Fibroblast of lung (primary cell): ENCODE results near the gene COL26A1.

Source experiments
- EZH2 ChIP-seq: IDR thresholded peaks from 2 replicates; pipeline ENCODE4 v1.5.1; 2012; ENCODE audit warnings: low read length, control low read depth, mild to moderate bottlenecking; ENCODE audit errors: missing control alignments
- TF ChIP-seq, protein P1 (sequence below), 2 donors: IDR thresholded peaks in 1 of 2; conservative IDR thresholded peaks in 1 of 2; 1 replicate in 1 of 2; 2 replicates in 1 of 2; pipeline ENCODE4 v1.5.1; 2011 to 2012; ENCODE audit warnings: low read length in 2 of 2, control low read depth in 1 of 2, inconsistent platforms in 1 of 2, low read depth in 1 of 2, mild to moderate bottlenecking in 1 of 2

- TF ChIP-seq, protein P1, sequence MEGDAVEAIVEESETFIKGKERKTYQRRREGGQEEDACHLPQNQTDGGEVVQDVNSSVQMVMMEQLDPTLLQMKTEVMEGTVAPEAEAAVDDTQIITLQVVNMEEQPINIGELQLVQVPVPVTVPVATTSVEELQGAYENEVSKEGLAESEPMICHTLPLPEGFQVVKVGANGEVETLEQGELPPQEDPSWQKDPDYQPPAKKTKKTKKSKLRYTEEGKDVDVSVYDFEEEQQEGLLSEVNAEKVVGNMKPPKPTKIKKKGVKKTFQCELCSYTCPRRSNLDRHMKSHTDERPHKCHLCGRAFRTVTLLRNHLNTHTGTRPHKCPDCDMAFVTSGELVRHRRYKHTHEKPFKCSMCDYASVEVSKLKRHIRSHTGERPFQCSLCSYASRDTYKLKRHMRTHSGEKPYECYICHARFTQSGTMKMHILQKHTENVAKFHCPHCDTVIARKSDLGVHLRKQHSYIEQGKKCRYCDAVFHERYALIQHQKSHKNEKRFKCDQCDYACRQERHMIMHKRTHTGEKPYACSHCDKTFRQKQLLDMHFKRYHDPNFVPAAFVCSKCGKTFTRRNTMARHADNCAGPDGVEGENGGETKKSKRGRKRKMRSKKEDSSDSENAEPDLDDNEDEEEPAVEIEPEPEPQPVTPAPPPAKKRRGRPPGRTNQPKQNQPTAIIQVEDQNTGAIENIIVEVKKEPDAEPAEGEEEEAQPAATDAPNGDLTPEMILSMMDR (conservative IDR thresholded peaks at IDR 0.05 in 1 of 2, IDR thresholded peaks at IDR 0.05 in 1 of 2; ENCODE audit: low read depth in 1 of 2, low read length in 2 of 2) = no peak
- no peak for TF ChIP-seq EZH2
Observed at GRCh38 chr7:101596898-101597297, 234.2 kb downstream of the COL26A1 start.
